Measurements from ENCODE around the gene PRLH. TPM values are rescaled to one million over a fixed set of nuclear protein-coding genes. Genes with fewer than 3 reads are reported as not detected.
A peak's percentile ranks its signal among the peaks of the same experiment; 100 is the strongest.

Gene PRLH
- total RNA-seq, 1 donor from 2014 or later = not detected

GRCh38 chr2:237574894-237575868 lies 8.8 kb downstream of the PRLH start:
- DNase-seq (ENCODE audit: low spot score) (no peak), ATAC-seq (no peak)
- intact Hi-C loops (cut with DNase I) = loop anchor here (5.0 kb wide), 2 partner anchors 63 to 167 kb away; no protein-coding TSS in a partner anchor

GRCh38 chr2:237575869-237576862 lies 9.8 kb downstream of the PRLH start:
- DNase-seq (ENCODE audit: low spot score) (no peak), ATAC-seq (no peak)
- intact Hi-C loops (cut with DNase I) = loop anchor here (5.0 kb wide), 1 partner anchor 166 kb away; no protein-coding TSS in a partner anchor

GRCh38 chr2:237576974-237577373 lies 10.6 kb downstream of the PRLH start:
- DNase-seq (ENCODE audit: low spot score) (no peak), ATAC-seq (no peak)
- intact Hi-C loops (cut with DNase I) = loop anchor here (5.0 kb wide), 1 partner anchor 165 kb away; no protein-coding TSS in a partner anchor

GRCh38 chr2:237577458-237577857 lies 11.1 kb downstream of the PRLH start:
- DNase-seq (ENCODE audit: low spot score) (no peak), ATAC-seq (no peak)
- intact Hi-C loops (cut with DNase I) = loop anchor here (5.0 kb wide), 1 partner anchor 165 kb away; no protein-coding TSS in a partner anchor

- intact Hi-C loops (cut with DNase I) = loop anchor here (5.0 kb wide), 1 partner anchor 164 kb away; no protein-coding TSS in a partner anchor
- no peak for ATAC-seq
- DNase-seq (ENCODE audit: low spot score) = no peak
These were observed 11.8 kb downstream of the PRLH start for GRCh38 chr2:237577956-237578870.

GRCh38 chr2:237581326-237581725 lies 15.0 kb downstream of the PRLH start:
- ATAC-seq (no peak), DNase-seq (ENCODE audit: low spot score) (no peak)
- intact Hi-C loops (cut with DNase I) = no loop called here

- DNase-seq (ENCODE audit: low spot score) (no peak), ATAC-seq (peak; percentile 90)
- intact Hi-C loops (cut with DNase I) = no loop called here
These were observed 15.7 kb downstream of the PRLH start for GRCh38 chr2:237581751-237582746.

- intact Hi-C loops (cut with DNase I) = no loop called here
- no peak for DNase-seq (ENCODE audit: low spot score)
- ATAC-seq = no peak
These were observed 17.3 kb downstream of the PRLH start for GRCh38 chr2:237583385-237584295.

GRCh38 chr2:237585590-237586221 lies 19.3 kb downstream of the PRLH start:
- ATAC-seq = no peak
- DNase-seq (ENCODE audit: low spot score) = no peak
- intact Hi-C loops (cut with DNase I) = no loop called here

- intact Hi-C loops (cut with DNase I) = no loop called here
- DNase-seq (ENCODE audit: low spot score) (no peak), ATAC-seq (no peak)
These were observed 21.8 kb downstream of the PRLH start for GRCh38 chr2:237588044-237588696.

- intact Hi-C loops (cut with DNase I) = no loop called here
- ATAC-seq = peak; percentile 31
- no peak for DNase-seq (ENCODE audit: low spot score)
These were observed 24.1 kb downstream of the PRLH start, which contains the start of gene RAB17 for GRCh38 chr2:237590272-237591140. RAB17 (minus strand) TSS chr2:237590734; CDS start chr2:237586154, 4,580 bp downstream.

GRCh38 chr2:237591141-237591881 lies 24.9 kb downstream of the PRLH start:
- intact Hi-C loops (cut with DNase I) = no loop called here

GRCh38 chr2:237592425-237592980 lies 26.1 kb downstream of the PRLH start:
- DNase-seq (ENCODE audit: low spot score) (no peak), ATAC-seq (no peak)
- intact Hi-C loops (cut with DNase I) = no loop called here

More at GRCh38 chr2:237591141-237591881, 24.9 kb downstream of the PRLH start:
- ATAC-seq (peak; percentile 54), DNase-seq (ENCODE audit: low spot score) (no peak)

Data from sciatic nerve (tissue), 2 donors.